Smooth muscle cell (in vitro differentiated cells): ENCODE data around the gene RRAS2. TPM values are rescaled to one million over a fixed set of nuclear protein-coding genes. Genes with fewer than 3 reads are reported as not detected.

Source experiments
- DNase-seq: peaks from one replicate; lab custom pipeline; 2025; ENCODE audit not compliant: unreplicated experiment; lab: John Stamatoyannopoulos, UW
- H2AFZ ChIP-seq: fragments of 200-600 bp; sonication (generic); 2 replicates; pipeline ENCODE4 v1.6.0; 2016; ENCODE audit warnings: antibody characterized with exemption, low read depth, mild to moderate bottlenecking
- H3F3A ChIP-seq: fragments of 200-600 bp; sonication (generic); 2 replicates; pipeline ENCODE4 v1.6.0; 2017; ENCODE audit warnings: antibody characterized with exemption, low read depth
- H3K27ac ChIP-seq: fragments of 200-600 bp; sonication (generic); 2 replicates; pipeline ENCODE4 v1.5.1; 2016; ENCODE audit warnings: low read depth, mild to moderate bottlenecking
- H3K27me3 ChIP-seq: fragments of 200-600 bp; sonication (generic); 2 replicates; pipeline ENCODE4 v1.6.1; 2016; ENCODE audit warnings: low read depth, mild to moderate bottlenecking
- H3K36me3 ChIP-seq: fragments of 200-600 bp; sonication (generic); 2 replicates; pipeline ENCODE4 v1.5.1; 2016; ENCODE audit warnings: low read depth
- H3K4me1 ChIP-seq: fragments of 200-600 bp; sonication (generic); 2 replicates; pipeline ENCODE4 v1.5.1; 2016; ENCODE audit warnings: low read depth
- H3K4me2 ChIP-seq: fragments of 200-600 bp; sonication (generic); 2 replicates; pipeline ENCODE4 v1.6.0; 2016; ENCODE audit warnings: mild to moderate bottlenecking
- H3K4me3 ChIP-seq: fragments of 200-600 bp; sonication (generic); 2 replicates; pipeline ENCODE4 v1.5.1; 2016; ENCODE audit warnings: mild to moderate bottlenecking
- H3K79me2 ChIP-seq: fragments of 200-600 bp; sonication (generic); 2 replicates; pipeline ENCODE4 v1.6.0; 2016; ENCODE audit warnings: low read depth, mild to moderate bottlenecking
- H3K9ac ChIP-seq: fragments of 200-600 bp; sonication (generic); 2 replicates; pipeline ENCODE4 v1.6.0; 2016; ENCODE audit warnings: low read depth
- H3K9me3 ChIP-seq: fragments of 200-600 bp; sonication (generic); replicated peaks from 2 replicates; pipeline ENCODE4 v1.5.1; 2016; ENCODE audit warnings: low read depth
- H4K20me1 ChIP-seq: fragments of 200-600 bp; sonication (generic); 2 replicates; pipeline ENCODE4 v1.6.0; 2016; ENCODE audit warnings: low read depth
- WGBS: methylation state at CpG from one replicate; pipeline ENCODE4 v1.1.7; 2016; ENCODE audit warnings: low lambda C conversion rate; 5-methylcytosine and 5-hydroxymethylcytosine counted together
- polyA plus RNA-seq: library from polyadenylated mRNA; unstranded; fragments of >200 nt; fragmentation: Nextera tagmentation; extraction: Ambion mirVana; gene quantifications from 2 replicates; pipeline ENCODE4 v1.2.1, GENCODE V29; 2016
- total RNA-seq: library from RNA; depleted of rRNA; stranded (reverse); fragments of >200 nt; gene quantifications from 2 replicates; pipeline ENCODE4 v1.2.3, GENCODE V29; 2014
- TF ChIP-seq, protein P1 (sequence below): fragments of 200-600 bp; sonication (generic); IDR thresholded peaks from 2 replicates; pipeline ENCODE4 v1.5.1; 2017; ENCODE audit warnings: borderline replicate concordance, mild to moderate bottlenecking, antibody characterized with exemption; ENCODE audit not compliant: insufficient read depth, poor library complexity, severe bottlenecking

The RRAS2 gene
- total and polyA plus RNA-seq, 2 experiments from 2014 or later = 27.3 to 53.6 TPM

- no peak overlapping the region for H3K27ac ChIP-seq
- H3K9me3 ChIP-seq = no peaks in the 10 kb centered on the region
- no peaks in the 10 kb centered on the region for H3K27me3 ChIP-seq
- WGBS = 97% methylated on average over 6 of the region's 6 CpGs
- H3K4me2 ChIP-seq = no peak overlapping the region
- no peaks in the 10 kb centered on the region for H3K36me3 ChIP-seq
- peaks cover 55% of the 10 kb centered on the region for H3K79me2 ChIP-seq
- TF ChIP-seq, protein P1, sequence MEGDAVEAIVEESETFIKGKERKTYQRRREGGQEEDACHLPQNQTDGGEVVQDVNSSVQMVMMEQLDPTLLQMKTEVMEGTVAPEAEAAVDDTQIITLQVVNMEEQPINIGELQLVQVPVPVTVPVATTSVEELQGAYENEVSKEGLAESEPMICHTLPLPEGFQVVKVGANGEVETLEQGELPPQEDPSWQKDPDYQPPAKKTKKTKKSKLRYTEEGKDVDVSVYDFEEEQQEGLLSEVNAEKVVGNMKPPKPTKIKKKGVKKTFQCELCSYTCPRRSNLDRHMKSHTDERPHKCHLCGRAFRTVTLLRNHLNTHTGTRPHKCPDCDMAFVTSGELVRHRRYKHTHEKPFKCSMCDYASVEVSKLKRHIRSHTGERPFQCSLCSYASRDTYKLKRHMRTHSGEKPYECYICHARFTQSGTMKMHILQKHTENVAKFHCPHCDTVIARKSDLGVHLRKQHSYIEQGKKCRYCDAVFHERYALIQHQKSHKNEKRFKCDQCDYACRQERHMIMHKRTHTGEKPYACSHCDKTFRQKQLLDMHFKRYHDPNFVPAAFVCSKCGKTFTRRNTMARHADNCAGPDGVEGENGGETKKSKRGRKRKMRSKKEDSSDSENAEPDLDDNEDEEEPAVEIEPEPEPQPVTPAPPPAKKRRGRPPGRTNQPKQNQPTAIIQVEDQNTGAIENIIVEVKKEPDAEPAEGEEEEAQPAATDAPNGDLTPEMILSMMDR = no peak
- peaks cover 10% of the 10 kb centered on the region for H3K4me1 ChIP-seq
- H3K4me3 ChIP-seq = no peak overlapping the region
- no peak for DNase-seq
- no peaks in the 10 kb centered on the region for H3F3A ChIP-seq
- peaks cover 52% of the 10 kb centered on the region for H4K20me1 ChIP-seq
- no peak overlapping the region for H3K9ac ChIP-seq
- no peak overlapping the region for H2AFZ ChIP-seq
These were observed 35.8 kb downstream of the RRAS2 start for GRCh38 chr11:14323118-14323676.

DNA sequence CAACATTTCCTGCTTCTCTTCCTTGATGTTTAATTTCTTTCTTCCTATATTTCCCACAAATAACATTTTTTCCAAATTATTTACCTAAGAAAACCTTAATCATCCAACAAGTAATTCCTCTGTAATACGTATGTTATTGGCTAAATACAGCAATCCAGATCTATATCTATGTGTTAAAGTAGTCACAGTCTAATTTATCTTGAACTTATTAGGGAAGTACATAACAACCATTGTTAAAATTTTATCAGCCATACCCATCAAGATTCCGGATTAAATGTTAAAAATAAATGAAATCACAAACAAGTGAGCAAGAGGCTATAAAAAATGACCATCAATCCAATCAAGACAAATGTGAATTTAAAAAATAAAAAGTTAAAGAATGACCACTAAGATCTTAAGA lies 36.5 kb downstream of the RRAS2 start:
- Histone ChIP-seq H4K20me1 (peaks cover 54% of the 10 kb centered on the region), H3K4me3 (no peak overlapping the region), H3K79me2 (peaks cover 50% of the 10 kb centered on the region), H3K9ac (no peak overlapping the region), H3K27ac (no peak overlapping the region), H3K27me3 (no peaks in the 10 kb centered on the region), H3K36me3 (no peaks in the 10 kb centered on the region), H3K4me1 (peaks cover 10% of the 10 kb centered on the region), H2AFZ (no peak overlapping the region), H3K9me3 (no peaks in the 10 kb centered on the region), H3F3A (no peaks in the 10 kb centered on the region), H3K4me2 (no peak overlapping the region)
- TF ChIP-seq, protein P1 = no peak
- DNase-seq = no peak
- WGBS = 96% methylated on average over 2 of the region's 2 CpGs

- Histone ChIP-seq H3K36me3 (no peaks in the 10 kb centered on the region), H3K4me1 (peaks cover 7% of the 10 kb centered on the region), H3K4me2 (peak overlapping the region; percentile 25), H3K9me3 (no peaks in the 10 kb centered on the region), H3F3A (no peaks in the 10 kb centered on the region), H2AFZ (no peak overlapping the region), H3K9ac (no peak overlapping the region), H3K27me3 (no peaks in the 10 kb centered on the region), H3K4me3 (no peak overlapping the region), H4K20me1 (peaks cover 66% of the 10 kb centered on the region), H3K79me2 (peaks cover 55% of the 10 kb centered on the region), H3K27ac (no peak overlapping the region)
- DNase-seq = no peak
- TF ChIP-seq, protein P1 = no peak
- 48% methylated on average over 3 of the region's 3 CpGs for WGBS
These were observed 39.0 kb downstream of the RRAS2 start for GRCh38 chr11:14320020-14320419.

DNA sequence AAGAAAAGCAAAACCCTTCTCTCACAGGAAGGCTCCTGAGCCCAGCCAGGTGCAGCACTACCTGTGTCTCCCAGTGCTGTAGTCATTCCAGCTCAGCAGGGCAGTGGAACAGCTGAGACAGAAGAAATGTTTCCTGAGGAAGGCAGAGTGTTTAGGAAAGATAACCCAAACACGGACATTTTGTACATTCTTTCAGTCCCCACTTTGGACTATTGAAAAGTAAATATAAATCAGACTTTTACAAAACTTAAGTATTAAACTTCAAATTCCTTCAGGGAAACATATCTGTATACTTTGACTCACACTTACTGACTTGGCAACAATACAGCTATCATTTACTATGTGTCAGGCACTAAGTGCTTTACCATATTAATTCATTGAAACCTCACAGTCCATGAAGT lies 40.4 kb downstream of the RRAS2 start:
- H3K36me3 ChIP-seq = no peaks in the 10 kb centered on the region
- H4K20me1 ChIP-seq = peaks cover 68% of the 10 kb centered on the region
- H3F3A ChIP-seq = no peaks in the 10 kb centered on the region
- 68% methylated on average over 1 of the region's 1 CpG for WGBS
- no peaks in the 10 kb centered on the region for H3K9me3 ChIP-seq
- no peak overlapping the region for H3K27ac ChIP-seq
- TF ChIP-seq, protein P1 = no peak
- DNase-seq = no peak
- no peak overlapping the region for H3K4me3 ChIP-seq
- H3K4me2 ChIP-seq = no peak overlapping the region
- H3K4me1 ChIP-seq = peaks cover 13% of the 10 kb centered on the region
- peaks cover 61% of the 10 kb centered on the region for H3K79me2 ChIP-seq
- H3K27me3 ChIP-seq = no peaks in the 10 kb centered on the region
- no peak overlapping the region for H3K9ac ChIP-seq
- H2AFZ ChIP-seq = no peak overlapping the region
